Erythroblast (primary cell): ENCODE results near the gene ASRGL1.
"Not testable (repeated sequence)": the region's sequence is repeated elsewhere in the genome, so short reads cannot be mapped to it uniquely, and the experiment has no call there.

Experiments used
- DNase-seq, 2 experiments: peaks; one replicate each; lab custom pipeline; 2025; lab: John Stamatoyannopoulos, UW
- GATA1 ChIP-seq: IDR thresholded peaks from 2 replicates; pipeline ENCODE4 v1.6.1; 2011; ENCODE audit warnings: low read depth, mild to moderate bottlenecking, control low read depth, low read length, moderate library complexity
- POLR2A ChIP-seq: IDR thresholded peaks from 2 replicates; pipeline ENCODE4 v1.6.1; 2011; ENCODE audit warnings: mild to moderate bottlenecking, low read length

ASRGL1 gene

DNA sequence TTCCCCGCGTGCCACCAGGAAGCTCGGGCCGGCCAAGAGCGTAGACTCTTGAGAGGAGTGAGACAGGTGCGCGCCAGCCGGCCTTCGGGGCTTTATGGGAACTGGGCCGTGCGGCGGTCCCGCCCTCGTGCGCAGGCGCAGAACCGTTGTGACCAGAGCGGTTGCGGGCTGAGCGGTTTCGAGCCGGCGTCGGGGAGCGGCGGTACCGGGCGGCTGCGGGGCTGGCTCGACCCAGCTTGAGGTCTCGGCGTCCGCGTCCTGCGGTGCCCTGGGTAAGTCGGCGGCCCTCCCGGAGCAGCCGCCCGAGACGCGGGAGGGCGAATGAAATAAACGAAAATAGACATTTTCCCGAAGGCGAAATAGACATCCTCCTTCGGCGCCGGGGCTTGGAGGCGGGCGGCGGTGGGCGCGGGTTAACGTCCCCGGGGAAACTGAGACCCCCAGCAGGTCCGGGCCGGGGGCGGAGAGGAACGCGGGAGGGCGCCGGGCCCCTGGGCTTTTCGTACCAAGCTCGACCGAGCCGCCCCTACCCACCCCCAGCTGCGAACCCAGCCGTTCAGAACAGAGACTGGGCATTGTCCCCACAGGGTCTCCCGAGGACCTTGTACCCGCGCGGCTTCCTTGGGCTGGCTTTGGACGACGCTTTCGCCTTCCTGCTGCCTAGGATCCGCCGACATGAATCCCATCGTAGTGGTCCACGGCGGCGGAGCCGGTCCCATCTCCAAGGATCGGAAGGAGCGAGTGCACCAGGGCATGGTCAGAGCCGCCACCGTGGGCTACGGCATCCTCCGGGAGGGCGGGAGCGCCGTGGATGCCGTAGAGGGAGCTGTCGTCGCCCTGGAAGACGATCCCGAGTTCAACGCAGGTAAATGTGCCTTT, at the start of gene ASRGL1:
Gene ASRGL1 (plus strand): TSS at position 146 of the 879 bp plus-strand sequence. CDS start 530 bp downstream, at position 676.
- TF ChIP-seq POLR2A = no peak
- TF ChIP-seq GATA1 = no peak
- DNase-seq = peak; percentile 73 to 86

- no peak for TF ChIP-seq POLR2A
- no peak for DNase-seq
These were observed 41.7 kb upstream of the ASRGL1 start for GRCh38 chr11:62295504-62295903.

DNA sequence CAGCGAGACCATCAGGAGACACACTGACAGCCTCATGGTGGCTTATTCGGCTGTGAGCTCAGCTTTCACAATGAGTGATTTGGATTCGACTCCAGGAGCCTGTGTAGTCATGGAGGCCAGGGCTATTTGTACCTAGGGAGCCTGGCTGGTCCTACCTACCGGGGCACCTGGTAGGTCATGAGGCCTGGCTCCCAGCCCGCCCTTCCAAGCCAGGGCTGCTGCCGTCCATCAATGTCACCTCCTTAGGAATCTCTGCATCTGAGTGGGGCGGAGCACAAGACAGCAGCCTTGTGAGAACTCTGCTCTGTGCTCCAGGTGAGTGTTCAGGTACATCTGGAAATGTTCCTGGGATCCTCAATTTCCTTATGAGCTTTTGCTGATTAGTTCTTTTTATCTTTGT, 38.3 kb upstream of the ASRGL1 start, which contains the start of gene SCGB1D4:
Gene SCGB1D4 (minus strand): TSS at position 101 of the 400 bp plus-strand sequence. CDS start 65 bp downstream, at position 36.
- TF ChIP-seq POLR2A (no peak), GATA1 (no peak)
- no peak for DNase-seq

GRCh38 chr11:62306227-62306626, 31.0 kb upstream of the ASRGL1 start:
- TF ChIP-seq POLR2A (no peak), GATA1 (no peak)
- no peak for DNase-seq

- no peak for DNase-seq
- TF ChIP-seq GATA1 = no peak
- no peak for TF ChIP-seq POLR2A
These were observed 29.3 kb upstream of the ASRGL1 start for GRCh38 chr11:62307950-62308349.

GRCh38 chr11:62309991-62310390, 27.3 kb upstream of the ASRGL1 start:
- DNase-seq = no peak

DNA sequence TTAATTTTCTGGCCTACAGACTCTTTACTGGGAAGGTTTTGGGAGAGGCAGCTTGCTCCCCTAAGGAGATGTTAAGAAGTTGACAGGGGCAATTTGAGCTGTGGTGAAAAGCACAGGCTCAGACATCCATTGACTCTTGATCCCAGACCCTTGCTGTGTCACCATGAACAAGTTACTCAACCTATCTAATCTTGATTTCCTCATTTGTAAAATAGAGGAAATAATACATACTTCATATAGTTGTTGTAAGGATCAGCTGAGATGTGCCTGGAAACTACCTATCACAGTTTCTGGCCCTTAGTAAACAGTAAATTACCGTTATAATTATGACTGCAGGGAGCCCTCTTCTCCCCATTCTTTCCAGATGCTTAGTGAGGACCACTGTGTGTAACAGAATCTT, 21.8 kb upstream of the ASRGL1 start:
- no peak for DNase-seq
- no peak for TF ChIP-seq POLR2A
- TF ChIP-seq GATA1 = no peak

More at GRCh38 chr11:62309991-62310390, 27.3 kb upstream of the ASRGL1 start:
- TF ChIP-seq POLR2A (no peak), GATA1 (no peak)

DNA sequence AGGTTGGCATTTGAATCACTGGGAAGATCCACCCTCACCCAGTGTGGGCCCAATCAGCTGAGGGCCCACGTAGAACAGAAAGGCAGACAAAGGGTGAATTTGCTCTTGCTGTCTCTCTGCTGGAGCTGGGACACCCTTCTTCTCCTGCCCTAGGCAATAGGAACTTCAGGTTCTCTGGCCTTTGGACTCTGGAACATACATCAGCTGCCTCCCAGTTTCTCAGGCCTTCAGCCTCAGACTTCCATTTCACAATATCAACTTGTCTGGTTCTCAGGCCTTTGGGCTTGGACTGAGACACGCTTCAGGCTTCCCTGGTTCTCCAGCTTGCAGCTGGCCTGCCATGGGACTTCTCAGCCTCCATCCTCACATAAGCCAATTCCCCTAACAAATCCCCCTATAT, 14.7 kb upstream of the ASRGL1 start:
- DNase-seq = no peak
- TF ChIP-seq POLR2A = no peak
- no peak for TF ChIP-seq GATA1

GRCh38 chr11:62324731-62325556, 12.3 kb upstream of the ASRGL1 start:
- DNase-seq = peak; percentile 72 to 83
- no peak for TF ChIP-seq POLR2A

DNA sequence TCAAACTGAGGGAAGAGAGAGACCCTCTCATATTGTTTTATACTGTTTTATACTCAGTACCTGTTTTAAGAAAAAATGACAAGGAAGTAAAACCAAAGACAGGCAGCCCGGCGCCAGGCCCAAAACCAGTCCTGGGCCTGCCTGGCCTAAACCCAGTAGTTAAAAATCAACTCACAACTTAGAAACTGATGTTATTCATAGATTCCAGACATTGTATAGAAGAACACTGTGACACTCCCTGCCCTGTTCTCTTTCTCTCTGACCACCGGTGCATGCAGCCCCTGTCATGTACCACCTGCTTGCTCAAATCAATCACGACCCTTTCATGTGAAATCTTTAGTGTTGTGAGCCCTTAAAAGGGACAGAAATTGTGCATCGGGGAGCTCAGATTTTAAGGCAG, 11.5 kb upstream of the ASRGL1 start:
- DNase-seq = not testable (repeated sequence)

DNA sequence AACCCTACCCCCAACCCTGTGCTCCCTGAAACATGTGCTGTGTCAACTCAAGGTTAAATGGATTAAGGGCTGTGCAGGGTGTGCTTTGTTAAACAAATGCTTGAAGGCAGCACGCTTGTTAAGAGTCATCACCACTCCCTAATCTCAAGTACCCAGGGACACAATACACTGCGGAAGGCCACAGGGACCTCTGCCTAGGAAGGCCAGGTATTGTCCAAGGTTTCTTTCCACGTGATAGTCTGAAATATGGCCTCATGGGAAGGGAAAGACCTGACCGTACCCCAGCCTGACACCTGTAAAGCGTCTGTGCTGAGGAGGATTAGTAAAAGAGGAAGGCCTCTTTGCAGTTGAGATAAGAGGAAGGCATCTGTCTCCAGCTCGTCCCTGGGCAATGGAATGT, 10.5 kb upstream of the ASRGL1 start:
- DNase-seq = not testable (repeated sequence)

- not testable (repeated sequence) for DNase-seq
These were observed 9.7 kb upstream of the ASRGL1 start for GRCh38 chr11:62327541-62327940.

DNA sequence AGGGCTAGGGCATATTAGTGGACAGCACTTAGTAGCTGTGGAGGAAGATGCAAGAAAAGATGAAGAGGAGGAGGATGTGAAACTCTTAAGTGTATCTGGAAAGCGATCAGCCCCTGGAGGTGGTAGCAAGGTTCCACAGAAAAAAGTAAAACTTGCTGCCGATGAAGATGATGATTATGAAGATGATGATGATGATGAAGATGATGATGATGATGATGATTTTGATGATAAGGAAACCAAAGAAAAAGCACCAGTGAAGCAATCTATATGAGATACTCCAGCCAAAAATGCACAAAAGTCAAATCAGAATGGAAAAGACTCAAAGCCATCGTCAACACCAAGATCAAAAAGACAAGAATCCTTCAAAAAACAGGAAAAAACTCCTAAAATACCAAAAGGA, 6.0 kb upstream of the ASRGL1 start:
- not testable (repeated sequence) for DNase-seq

GRCh38 chr11:62333768-62334167, 3.5 kb upstream of the ASRGL1 start:
- TF ChIP-seq GATA1 = no peak
- TF ChIP-seq POLR2A = no peak
- DNase-seq = no peak

- DNase-seq = not testable (repeated sequence)
These were observed 322 bp upstream of the ASRGL1 start for GRCh38 chr11:62336949-62337302.
